GM12878 (cell line): ENCODE measurements around the gene RERE. TPM values are rescaled to one million over a fixed set of nuclear protein-coding genes. Genes with fewer than 3 reads are reported as not detected.

Experiments used
- CBX3 ChIP-seq: fragments of 200-600 bp; sonication (generic); IDR thresholded peaks from 2 replicates; pipeline ENCODE4 v1.6.1; 2016; ENCODE audit warnings: low read depth, borderline replicate concordance
- CEBPZ ChIP-seq: fragments of 150-350 bp; IDR thresholded peaks from 2 replicates; pipeline ENCODE4 v1.6.1; 2016; ENCODE audit warnings: low read depth, low read length
- CREB1 ChIP-seq: IDR thresholded peaks from 2 replicates; pipeline ENCODE4 v1.6.1; 2012; ENCODE audit warnings: low read depth, mild to moderate bottlenecking, inconsistent platforms
- E2F4 ChIP-seq: IDR thresholded peaks from 2 replicates; pipeline ENCODE4 v1.6.1; 2012; ENCODE audit warnings: low read depth, low read length, improper control_type of control experiment
- EGR1 ChIP-seq, 2 experiments: IDR thresholded peaks; 1 replicate in 1 of 2; 2 replicates in 1 of 2; pipeline ENCODE4 v1.6.1; 2011 to 2012; ENCODE audit warnings: low read depth in 2 of 2, low read length in 2 of 2, borderline replicate concordance in 1 of 2, mild to moderate bottlenecking in 1 of 2, moderate library complexity in 1 of 2
- ESRRA ChIP-seq: IDR thresholded peaks from 2 replicates; pipeline ENCODE4 v1.6.1; 2012; ENCODE audit warnings: mild to moderate bottlenecking, low read length, improper control_type of control experiment
- KLF5 ChIP-seq: fragments of 450-650 bp; IDR thresholded peaks from 2 replicates; pipeline ENCODE4 v1.6.1; 2014; ENCODE audit warnings: mild to moderate bottlenecking; ENCODE audit not compliant: partially characterized antibody
- LARP7 ChIP-seq: fragments of 450-650 bp; IDR thresholded peaks from 2 replicates; pipeline ENCODE4 v1.6.1; 2017; ENCODE audit warnings: mild to moderate bottlenecking
- MLLT1 ChIP-seq: fragments of 450-650 bp; IDR thresholded peaks from 2 replicates; pipeline ENCODE4 v1.6.1; 2016; ENCODE audit warnings: mild to moderate bottlenecking
- NFIC ChIP-seq: IDR thresholded peaks from 2 replicates; pipeline ENCODE4 v1.6.1; 2012; ENCODE audit warnings: low read depth, mild to moderate bottlenecking, inconsistent platforms, low read length, moderate library complexity
- NR2C1 ChIP-seq: fragments of 450-650 bp; IDR thresholded peaks from 2 replicates; pipeline ENCODE4 v1.6.1; 2017; ENCODE audit warnings: antibody characterized with exemption, mild to moderate bottlenecking, moderate library complexity
- RAD21 ChIP-seq: IDR thresholded peaks from 2 replicates; pipeline ENCODE4 v1.6.1; 2011; ENCODE audit warnings: mild to moderate bottlenecking, low read depth, low read length, moderate library complexity; ENCODE audit not compliant: insufficient read depth
- SREBF1 ChIP-seq: IDR thresholded peaks from 2 replicates; pipeline ENCODE4 v1.6.1; 2012; ENCODE audit warnings: mild to moderate bottlenecking, low read length
- TAF1 ChIP-seq: IDR thresholded peaks from 2 replicates; pipeline ENCODE4 v1.6.1; 2011; ENCODE audit warnings: mild to moderate bottlenecking, low read depth, low read length, borderline replicate concordance
- ZBTB11 ChIP-seq: fragments of 450-650 bp; formaldehyde crosslinking; IDR thresholded peaks from 2 replicates; pipeline ENCODE4 v1.5.0; 2022; ENCODE audit warnings: mild to moderate bottlenecking, missing genetic modification characterization
- ZNF217 ChIP-seq: fragments of 450-650 bp; IDR thresholded peaks from 2 replicates; pipeline ENCODE4 v1.6.1; 2017; ENCODE audit warnings: antibody characterized with exemption, mild to moderate bottlenecking
- ZNF687 ChIP-seq: fragments of 450-650 bp; IDR thresholded peaks from 2 replicates; pipeline ENCODE4 v1.6.1; 2017; ENCODE audit warnings: mild to moderate bottlenecking, moderate library complexity
- ZSCAN29 ChIP-seq: fragments of 450-650 bp; IDR thresholded peaks from 2 replicates; pipeline ENCODE4 v1.6.1; 2017; ENCODE audit warnings: mild to moderate bottlenecking, moderate library complexity
- polyA plus RNA-seq, 11 experiments: library from polyadenylated mRNA; depleted of rRNA in 4 of 11; unstranded in 6 of 11; stranded (reverse) in 5 of 11; fragments of >200 nt; fragmentation: Nextera tagmentation in 4 of 11; fragmentation: Illumina TruSeq in 1 of 11; extraction: Ambion mirVana in 4 of 11; extraction: Trizol in 1 of 11; gene quantifications; 1 replicate in 1 of 11; 2 replicates in 10 of 11; pipeline versions ENCODE4 v1.2.1 to v1.2.3, GENCODE V29; 2011 to 2016; ENCODE audit warnings: inconsistent platforms in 2 of 11, missing spikeins in 2 of 11, low read depth in 1 of 11
- total RNA-seq, 4 experiments: library from RNA; depleted of rRNA in 3 of 4; stranded (reverse); fragments of >200 nt in 3 of 4; fragmentation: Illumina TruSeq in 1 of 4; extraction: Trizol in 1 of 4; gene quantifications; 2 replicates each; pipeline versions ENCODE4 v1.2.1 to v1.2.3, GENCODE V29; 2013 to 2021

Gene RERE
- total and polyA plus RNA-seq, 10 of the 15 experiments (the other 5 are each of a cell fraction or from before 2014, with no cell fraction given), result 5.2 to 60.5 (median 20.2) TPM

GRCh38 chr1:8545078-8545477, 272.4 kb downstream of the RERE start (continued):
- TF ChIP-seq CEBPZ (no peak), CBX3 (no peak), SREBF1 (no peak), MLLT1 (no peak), TAF1 (no peak), ZNF217 (no peak), ZNF687 (no peak), KLF5 (no peak), EGR1 (IDR thresholded peaks at IDR 0.05; ENCODE audit: borderline replicate concordance in 1 of 2, low read depth in 2 of 2, low read length in 2 of 2) (0 out of 3 replicates have a peak, but pooled peaks of 1 of the 2 experiments have one; percentile 13), NFIC (peak; percentile 53; the same call in 1 of the 2 replicates), RAD21 (no peak), LARP7 (no peak), CREB1 (no peak), ZBTB11 (CRISPR knock-in tag) (no peak), E2F4 (no peak), ESRRA (no peak), NR2C1 (no peak), ZSCAN29 (no peak)
